Kidney (tissue), 14 donors: ENCODE measurements around the gene UGT1A10. TPM values are rescaled to one million over a fixed set of nuclear protein-coding genes. Genes with fewer than 3 reads are reported as not detected.

Experiments used
- DNase-seq, 5 donors: peaks; one replicate each; pipeline ENCODE4 v3.0.0-alpha.2; 2013 to 2020
- FAIRE-seq: peaks from 2 replicates; lab custom pipeline; 2012; peaks lifted over from hg19 to GRCh38; lab: Jason Lieb, UNC
- H3K27ac ChIP-seq, 2 donors: one replicate each; pipeline ENCODE4 v1.7.0; 2013; ENCODE audit warnings: low read depth in 2 of 2, low read length in 2 of 2, inconsistent platforms in 1 of 2
- H3K27me3 ChIP-seq: one replicate; pipeline ENCODE4 v1.7.1; 2013; ENCODE audit warnings: low read length, inconsistent platforms; ENCODE audit not compliant: control insufficient read depth, insufficient read depth
- H3K36me3 ChIP-seq, 3 donors: one replicate each; pipeline versions ENCODE4 v1.7.0 to v1.7.1; 2013; ENCODE audit warnings: low read length in 3 of 3, control low read depth in 1 of 3, inconsistent platforms in 1 of 3; ENCODE audit not compliant: insufficient read depth in 3 of 3, control insufficient read depth in 2 of 3
- H3K4me1 ChIP-seq, 3 donors: one replicate each; pipeline versions ENCODE4 v1.7.0 to v1.7.1; 2013; ENCODE audit warnings: low read length in 3 of 3, inconsistent platforms in 1 of 3, low read depth in 1 of 3; ENCODE audit not compliant: control insufficient read depth in 2 of 3, insufficient read depth in 2 of 3
- H3K4me3 ChIP-seq, 3 donors: one replicate each; pipeline versions ENCODE4 v1.7.0 to v1.8.1; 2013; ENCODE audit warnings: low read length in 3 of 3, control low read depth in 1 of 3, inconsistent platforms in 1 of 3
- H3K9ac ChIP-seq, 3 donors: one replicate each; pipeline versions ENCODE4 v1.7.0 to v1.7.1; 2013; ENCODE audit warnings: low read length in 3 of 3, control low read depth in 1 of 3, inconsistent platforms in 1 of 3
- H3K9me3 ChIP-seq, 3 donors: one replicate each; pipeline versions ENCODE4 v1.7.0 to v1.7.1; 2013; ENCODE audit warnings: low read length in 3 of 3, control low read depth in 1 of 3, inconsistent platforms in 1 of 3; ENCODE audit not compliant: control insufficient read depth in 2 of 3, insufficient read depth in 1 of 3
- intact Hi-C: fragments of 100-400 bp; cut with DNase I; formaldehyde crosslinking; loops from one replicate; pipeline ENCODE4 v1.11.1; 2022
- polyA plus RNA-seq: library from polyadenylated mRNA; stranded (reverse); fragments of 350-450 nt; fragmentation: Illumina TruSeq; extraction: RNeasy Lipid Tissue Mini Kit (QIAGEN cat#74804); gene quantifications from one replicate; pipeline ENCODE4 v1.2.3, GENCODE V29; 2014; ENCODE audit warnings: low read depth, low replicate concordance; ENCODE audit not compliant: insufficient read depth
- total RNA-seq: library from RNA; stranded (reverse); fragmentation: NEBNext Ultra II Directional; extraction: Animal tissue kit (Norgen Biotek cat#: 25700); gene quantifications from one replicate; pipeline ENCODE4 v1.2.1, GENCODE V29; 2021
- TF ChIP-seq, protein P1 (sequence below): IDR thresholded peaks from 3 replicates; pipeline ENCODE4 v1.5.1; 2012; ENCODE audit warnings: mild to moderate bottlenecking, moderate library complexity, borderline replicate concordance; ENCODE audit not compliant: insufficient read depth; ENCODE audit errors: extremely low read depth
- donor health status: control.
- donor health status: control.
- donor health status: control.
- donor health status: control.
- donor health status: control.
- donor health status: DM: yes; HTN: yes; CAD: no.
- donor health status: Normal renal cell carcinoma (clear cell type).

The UGT1A10 gene
- total and polyA plus RNA-seq, 2 donors from 2014 or later: 6.6 TPM; not detected in 1

DNA sequence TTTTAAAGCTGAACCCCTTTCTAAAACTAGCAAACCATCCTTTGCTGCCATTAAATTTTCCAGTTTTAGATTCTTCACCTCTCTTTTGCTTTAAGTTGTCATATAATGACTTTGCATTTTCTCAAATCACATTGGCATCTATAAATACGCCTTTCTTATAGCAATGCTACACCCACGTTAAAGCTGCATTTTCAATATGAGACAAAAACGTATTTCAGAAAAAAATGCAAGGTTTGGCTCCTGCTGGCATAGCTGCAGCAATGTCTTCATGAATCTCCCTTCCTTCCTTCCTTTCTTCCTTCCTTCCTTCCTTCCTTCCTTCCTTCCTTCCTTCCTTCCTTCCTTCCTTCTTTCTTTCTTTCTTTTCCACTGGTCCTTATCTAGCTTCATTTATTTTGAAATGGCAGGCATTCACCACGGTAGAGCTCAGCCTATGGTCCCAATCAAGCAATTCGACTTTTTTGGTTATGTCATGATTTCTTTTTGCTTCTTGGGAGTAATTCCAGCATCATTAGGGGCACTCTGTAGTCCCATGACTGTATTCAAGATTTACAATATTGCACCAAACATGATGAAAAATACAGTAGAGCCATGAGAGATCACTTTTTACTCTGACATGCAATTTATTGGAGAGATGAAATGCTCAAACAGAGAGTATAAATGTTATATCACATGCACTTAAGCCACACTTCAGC is 8.8 kb upstream of the UGT1A10 start:
- peaks cover 0 to 4% (median 0%) of the 10 kb centered on the region in 3 donors for H3K9me3 ChIP-seq
- TF ChIP-seq, protein P1, sequence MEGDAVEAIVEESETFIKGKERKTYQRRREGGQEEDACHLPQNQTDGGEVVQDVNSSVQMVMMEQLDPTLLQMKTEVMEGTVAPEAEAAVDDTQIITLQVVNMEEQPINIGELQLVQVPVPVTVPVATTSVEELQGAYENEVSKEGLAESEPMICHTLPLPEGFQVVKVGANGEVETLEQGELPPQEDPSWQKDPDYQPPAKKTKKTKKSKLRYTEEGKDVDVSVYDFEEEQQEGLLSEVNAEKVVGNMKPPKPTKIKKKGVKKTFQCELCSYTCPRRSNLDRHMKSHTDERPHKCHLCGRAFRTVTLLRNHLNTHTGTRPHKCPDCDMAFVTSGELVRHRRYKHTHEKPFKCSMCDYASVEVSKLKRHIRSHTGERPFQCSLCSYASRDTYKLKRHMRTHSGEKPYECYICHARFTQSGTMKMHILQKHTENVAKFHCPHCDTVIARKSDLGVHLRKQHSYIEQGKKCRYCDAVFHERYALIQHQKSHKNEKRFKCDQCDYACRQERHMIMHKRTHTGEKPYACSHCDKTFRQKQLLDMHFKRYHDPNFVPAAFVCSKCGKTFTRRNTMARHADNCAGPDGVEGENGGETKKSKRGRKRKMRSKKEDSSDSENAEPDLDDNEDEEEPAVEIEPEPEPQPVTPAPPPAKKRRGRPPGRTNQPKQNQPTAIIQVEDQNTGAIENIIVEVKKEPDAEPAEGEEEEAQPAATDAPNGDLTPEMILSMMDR: no peak
- intact Hi-C loops: no loop called here
- H3K27ac ChIP-seq: no peak overlapping the region
- DNase-seq (no peak), FAIRE-seq (no peak)
- no peaks in the 10 kb centered on the region for H3K4me1 ChIP-seq
- no peak overlapping the region for H3K9ac ChIP-seq
- H3K36me3 ChIP-seq: no peaks in the 10 kb centered on the region
- H3K27me3 ChIP-seq: no peaks in the 10 kb centered on the region
- no peak overlapping the region for H3K4me3 ChIP-seq

DNA sequence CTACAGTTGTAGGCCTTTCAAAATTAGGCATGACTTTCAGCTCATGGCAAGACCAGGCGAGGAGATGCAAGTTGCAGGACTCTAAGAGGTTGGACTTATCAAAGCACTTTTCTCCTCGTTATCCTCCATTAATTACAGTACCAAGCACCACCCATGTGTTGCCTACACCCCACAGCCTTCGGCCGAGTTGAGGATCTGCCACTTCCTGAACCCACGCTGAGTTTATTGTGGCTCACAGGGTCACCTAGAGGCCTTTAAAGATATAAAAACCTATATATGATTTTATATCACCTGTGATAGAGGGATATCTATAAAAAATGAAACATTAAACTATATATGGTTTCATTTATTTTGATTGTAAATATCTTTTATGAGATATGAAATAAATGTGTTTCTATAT is 2.6 kb downstream of the UGT1A10 start:
- H3K4me1 ChIP-seq: no peaks in the 10 kb centered on the region
- no peak overlapping the region for H3K27ac ChIP-seq
- no peaks in the 10 kb centered on the region for H3K27me3 ChIP-seq
- FAIRE-seq (no peak), DNase-seq (no peak)
- H3K9ac ChIP-seq: no peak overlapping the region
- TF ChIP-seq, protein P1: no peak
- intact Hi-C loops: no loop called here
- H3K4me3 ChIP-seq: no peak overlapping the region
- H3K36me3 ChIP-seq: no peaks in the 10 kb centered on the region
- H3K9me3 ChIP-seq: no peaks in the 10 kb centered on the region

DNA sequence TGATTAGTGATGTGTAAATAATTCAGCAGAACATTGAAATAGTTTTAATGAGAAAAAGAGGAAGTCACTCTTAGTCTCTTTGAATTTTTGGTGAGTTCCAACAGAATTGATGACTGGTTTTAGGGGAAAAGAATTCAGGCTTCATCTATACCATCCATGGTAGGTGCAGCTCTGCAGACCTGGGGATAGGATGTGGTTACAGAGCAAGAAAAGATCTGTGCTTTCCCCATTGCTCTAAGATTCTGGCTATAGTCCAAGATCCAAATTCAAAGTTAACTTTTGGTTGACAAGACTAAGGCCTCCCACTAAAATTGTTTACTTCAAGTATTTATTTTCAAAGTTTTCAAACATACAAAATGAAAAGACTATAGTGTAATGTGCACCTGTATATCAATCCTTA is 3.6 kb downstream of the UGT1A10 start:
- Histone ChIP-seq H3K9me3 (no peaks in the 10 kb centered on the region), H3K36me3 (no peaks in the 10 kb centered on the region), H3K27ac (no peak overlapping the region), H3K9ac (no peak overlapping the region), H3K4me1 (no peaks in the 10 kb centered on the region), H3K27me3 (no peaks in the 10 kb centered on the region), H3K4me3 (no peak overlapping the region)
- DNase-seq (no peak), FAIRE-seq (no peak)
- TF ChIP-seq, protein P1: no peak
- intact Hi-C loops: no loop called here
